BJ (cell line): ENCODE measurements around the gene NIPBL. TPM values are rescaled to one million over a fixed set of nuclear protein-coding genes. Genes with fewer than 3 reads are reported as not detected.
A peak's percentile ranks its signal among the peaks of the same experiment; 100 is the strongest.
"Not testable (repeated sequence)": the region's sequence is repeated elsewhere in the genome, so short reads cannot be mapped to it uniquely, and the experiment has no call there.

Source experiments
- CTCF ChIA-PET: fragments of 350-600 bp; formaldehyde crosslinking; extraction: SDS; loops from one replicate; lab custom pipeline; 2021; ENCODE audit warnings: antibody characterized with exemption, inconsistent platforms; lab: Yijun Ruan, JAX
- POLR2A ChIA-PET: fragments of 300-600 bp; sonication (Branson Sonifier 250); formaldehyde crosslinking; extraction: SDS; loops from one replicate; lab custom pipeline; 2021; ENCODE audit warnings: antibody characterized with exemption; lab: Charles Lee
- DNase-seq: peaks from one replicate; pipeline ENCODE4 v3.0.0-alpha.2; 2011; ENCODE audit warnings: low read depth
- H3K27me3 ChIP-seq: 2 replicates; pipeline ENCODE4 v1.6.0; 2011; ENCODE audit warnings: low read length; ENCODE audit not compliant: control insufficient read depth, insufficient read depth
- H3K36me3 ChIP-seq: 2 replicates; pipeline ENCODE4 v1.5.1; 2011; ENCODE audit warnings: low read length; ENCODE audit not compliant: control insufficient read depth, insufficient read depth
- H3K4me3 ChIP-seq: 2 replicates; pipeline ENCODE4 v1.5.1; 2011; ENCODE audit warnings: low read depth, mild to moderate bottlenecking, control low read depth, low read length
- CTCF ChIP-seq: IDR thresholded peaks from 2 replicates; pipeline ENCODE4 v1.5.1; 2011; ENCODE audit warnings: low read depth, mild to moderate bottlenecking, control low read depth, inconsistent platforms, low read length, moderate library complexity; ENCODE audit not compliant: insufficient read depth
- polyA plus RNA-seq: library from polyadenylated mRNA; depleted of rRNA; stranded (reverse); fragments of >200 nt; gene quantifications from 2 replicates; pipeline ENCODE4 v1.2.3, GENCODE V29; 2011

The NIPBL gene
- polyA plus RNA-seq, 1 experiment: 25.6 TPM

GRCh38 chr5:37086466-37087173, 210.1 kb downstream of the NIPBL start:
- peak; percentile 24 for DNase-seq

GRCh38 chr5:37088009-37088408, 211.4 kb downstream of the NIPBL start:
- no peaks in the 10 kb centered on the region for H3K27me3 ChIP-seq
- no peak for DNase-seq
- ChIA-PET CTCF (no interaction called here), POLR2A (no interaction called here)
- TF ChIP-seq CTCF: no peak
- no peak overlapping the region for H3K4me3 ChIP-seq
- no peaks in the 10 kb centered on the region for H3K36me3 ChIP-seq

More at GRCh38 chr5:37086466-37087173, 210.1 kb downstream of the NIPBL start:
- ChIA-PET CTCF (no interaction called here), POLR2A (no interaction called here)
- Histone ChIP-seq H3K4me3 (no peak overlapping the region), H3K27me3 (no peaks in the 10 kb centered on the region), H3K36me3 (no peaks in the 10 kb centered on the region; the same call in 1 of the 2 replicates)
- no peak for TF ChIP-seq CTCF

GRCh38 chr5:37090123-37090726, 213.7 kb downstream of the NIPBL start:
- Histone ChIP-seq H3K36me3 (no peaks in the 10 kb centered on the region), H3K4me3 (no peak overlapping the region), H3K27me3 (no peaks in the 10 kb centered on the region)
- no peak for DNase-seq
- ChIA-PET POLR2A (interaction anchor here (0.5 kb wide), 1 partner anchor 9 kb away, joined by 3 read pairs; no protein-coding TSS in a partner anchor), CTCF (interaction anchor here (1.5 kb wide), 1 partner anchor 11 kb away, joined by 3 read pairs; no protein-coding TSS in a partner anchor)
- no peak for TF ChIP-seq CTCF

DNA sequence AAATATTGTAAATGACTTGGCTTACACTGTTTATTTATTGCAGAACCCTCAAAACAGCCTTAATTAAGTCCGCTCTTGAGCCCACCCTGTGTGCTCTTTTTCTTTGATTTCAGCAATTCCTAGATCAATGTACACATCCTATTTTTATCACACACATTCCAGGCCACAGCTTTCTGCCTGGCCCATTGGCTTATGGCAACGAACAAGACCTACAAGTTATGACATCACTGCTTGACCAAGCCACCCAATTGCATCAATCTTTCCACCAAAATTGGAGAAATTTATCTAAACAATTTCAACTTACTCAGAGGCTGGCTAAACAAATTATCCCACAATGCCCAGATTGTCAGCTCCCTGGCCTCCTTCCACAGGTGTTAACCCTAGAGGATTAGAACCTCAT, 214.2 kb downstream of the NIPBL start:
- ChIA-PET POLR2A (interaction anchor here (0.5 kb wide), 1 partner anchor 10 kb away, joined by 3 read pairs; no protein-coding TSS in a partner anchor), CTCF (interaction anchor here (1.5 kb wide), 1 partner anchor 11 kb away, joined by 3 read pairs; no protein-coding TSS in a partner anchor)
- no peak for DNase-seq
- TF ChIP-seq CTCF: no peak
- H3K27me3 ChIP-seq: no peaks in the 10 kb centered on the region
- H3K36me3 ChIP-seq: no peaks in the 10 kb centered on the region
- no peak overlapping the region for H3K4me3 ChIP-seq

- H3K36me3 ChIP-seq, H3K4me3 ChIP-seq, DNase-seq, POLR2A ChIA-PET, H3K27me3 ChIP-seq: not testable (repeated sequence)
- CTCF ChIA-PET: interaction anchor here (0.6 kb wide), 3 partner anchors 59 to 744 kb away, joined by 3 read pairs; no protein-coding TSS in a partner anchor
These were observed 217.2 kb downstream of the NIPBL start for GRCh38 chr5:37093795-37094194.

- CTCF ChIA-PET, POLR2A ChIA-PET: not testable (repeated sequence)
These were observed 222.7 kb downstream of the NIPBL start for GRCh38 chr5:37099267-37099666.

More at GRCh38 chr5:37099267-37099666, 222.7 kb downstream of the NIPBL start:
- not testable (repeated sequence) for H3K27me3 ChIP-seq, H3K4me3 ChIP-seq, H3K36me3 ChIP-seq, DNase-seq
